Caco-2 (cell line): ENCODE results near the gene DDX39B. TPM values are rescaled to one million over a fixed set of nuclear protein-coding genes. Genes with fewer than 3 reads are reported as not detected.
"Not testable (repeated sequence)": the region's sequence is repeated elsewhere in the genome, so short reads cannot be mapped to it uniquely, and the experiment has no call there.

Source experiments
- BruUV-seq: library from RNA; stranded (reverse); fragments of 400-500 nt; replicated peaks from 2 replicates; lab custom pipeline; 2021; lab: Mats Ljungman, UMichigan
- CTCF ChIA-PET: fragments of 300-600 bp; sonication (Branson Sonifier 250); formaldehyde crosslinking; loops from one replicate; lab custom pipeline; 2022; ENCODE audit warnings: antibody characterized with exemption; lab: Charles Lee
- POLR2A ChIA-PET: fragments of 300-600 bp; sonication (Branson Sonifier 250); formaldehyde crosslinking; loops from one replicate; lab custom pipeline; 2022; ENCODE audit warnings: antibody characterized with exemption; lab: Charles Lee
- DNase-seq, 2 experiments: peaks; one replicate each; pipeline versions ENCODE4 v3.0.0 to v3.0.0-alpha.2; 2020 to 2022
- H3K27me3 ChIP-seq: replicated peaks from 2 replicates; pipeline ENCODE4 v1.6.0; 2011; ENCODE audit warnings: low read length; ENCODE audit not compliant: control insufficient read depth, insufficient read depth
- H3K36me3 ChIP-seq: 2 replicates; pipeline ENCODE4 v1.5.1; 2011; ENCODE audit warnings: low read length; ENCODE audit not compliant: control insufficient read depth, insufficient read depth
- H3K4me1 ChIP-seq: fragments of 250-450 bp; sonication (Bioruptor Pico); 2 replicates; pipeline ENCODE4 v1.5.1; 2020; ENCODE audit warnings: mild to moderate bottlenecking
- H3K4me3 ChIP-seq: 2 replicates; pipeline ENCODE4 v1.5.1; 2011; ENCODE audit warnings: low read depth, mild to moderate bottlenecking, control low read depth, low read length
- H3K9me3 ChIP-seq: fragments of 250-450 bp; sonication (Bioruptor Pico); 2 replicates; pipeline ENCODE4 v1.5.1; 2020; ENCODE audit warnings: mild to moderate bottlenecking, moderate library complexity
- H3K27ac Mint-ChIP-seq: one replicate; pipeline ENCODE4 v1.8.0; 2022; ENCODE audit warnings: mixed read lengths; ENCODE audit not compliant: unreplicated experiment
- H3K27me3 Mint-ChIP-seq: one replicate; pipeline ENCODE4 v1.8.0; 2022; ENCODE audit warnings: mixed read lengths; ENCODE audit not compliant: insufficient read depth, unreplicated experiment
- H3K36me3 Mint-ChIP-seq: one replicate; pipeline ENCODE4 v1.8.0; 2022; ENCODE audit warnings: mild to moderate bottlenecking, mixed read lengths; ENCODE audit not compliant: insufficient read depth, unreplicated experiment
- H3K4me1 Mint-ChIP-seq: one replicate; pipeline ENCODE4 v1.8.0; 2022; ENCODE audit warnings: low read depth, mixed read lengths; ENCODE audit not compliant: unreplicated experiment
- H3K4me3 Mint-ChIP-seq: one replicate; pipeline ENCODE4 v1.8.0; 2022; ENCODE audit warnings: mild to moderate bottlenecking, moderate library complexity, mixed read lengths; ENCODE audit not compliant: unreplicated experiment
- H3K9me3 Mint-ChIP-seq: one replicate; pipeline ENCODE4 v1.8.0; 2022; ENCODE audit warnings: mixed read lengths; ENCODE audit not compliant: unreplicated experiment
- CTCF ChIP-seq, 2 experiments: fragments of 200-600 bp in 1 of 2; IDR thresholded peaks; 1 replicate in 1 of 2; 2 replicates in 1 of 2; pipeline versions ENCODE4 v1.5.1 to v1.8.0; 2011 to 2022; ENCODE audit warnings: antibody characterized with exemption in 1 of 2, control low read depth in 1 of 2, inconsistent platforms in 1 of 2, low read depth in 1 of 2, low read length in 1 of 2, mild to moderate bottlenecking in 1 of 2, moderate library complexity in 1 of 2; ENCODE audit not compliant: insufficient read depth in 1 of 2, severe bottlenecking in 1 of 2, unreplicated experiment in 1 of 2
- intact Hi-C: fragments of 100-400 bp; cut with micrococcal nuclease; formaldehyde crosslinking; loops from one replicate; pipeline ENCODE4 v1.10.0; 2022; ENCODE audit not compliant: unreplicated experiment
- total RNA-seq: library from RNA; stranded (reverse); gene quantifications from 2 replicates; pipeline ENCODE4 v1.2.3, GENCODE V29; 2022

DDX39B gene
- total RNA-seq, 1 experiment from 2014 or later: 416 TPM

- H3K36me3 ChIP-seq: no peaks in the 10 kb centered on the region
- peak within 1 kb of the TSS; percentile 97 for H3K4me3 Mint-ChIP-seq
- peak within 1 kb of the TSS; percentile 55 for H3K4me3 ChIP-seq
- peak within 1 kb of the TSS; percentile 51 for H3K27ac Mint-ChIP-seq
- ChIA-PET POLR2A (interaction anchor here (0.6 to 0.8 kb wide), 3 partner anchors 14 to 43 kb away, joined by 3 to 5 read pairs (median 4); no protein-coding TSS in a partner anchor), CTCF (interaction anchor here (0.6 to 1.8 kb wide), 3 partner anchors 95 to 100 kb away, joined by 4 to 5 read pairs (median 4); no protein-coding TSS in a partner anchor)
- intact Hi-C loops: loop anchor here (10.0 kb wide), 1 partner anchor 93 kb away; the partner anchor contains the start of gene MICA
- peaks cover 8% of the 10 kb centered on the region for H3K27me3 Mint-ChIP-seq
- peaks cover 27% of the 10 kb centered on the region for H3K4me1 Mint-ChIP-seq
- no TSS peak for BruUV-seq
- H3K9me3 ChIP-seq: no peaks in the 10 kb centered on the region
- no peaks in the 10 kb centered on the region for H3K36me3 Mint-ChIP-seq
- no peaks in the 10 kb centered on the region for H3K9me3 Mint-ChIP-seq
- H3K27me3 ChIP-seq: no peaks in the 10 kb centered on the region
- TF ChIP-seq CTCF (IDR thresholded peaks at IDR 0.05; ENCODE audit: insufficient read depth in 1 of 2, low read depth in 1 of 2, low read length in 1 of 2, severe bottlenecking in 1 of 2, unreplicated experiment in 1 of 2): no peak
- DNase-seq: peak; percentile 88 to 90
- no peaks in the 10 kb centered on the region for H3K4me1 ChIP-seq
Observed at GRCh38 chr6:31497531-31498476, 44.0 kb downstream of the DDX39B start, which contains the start of gene MICB. Gene MICB, plus strand, starts transcription at chr6:31498145. Its CDS starts 49 bp downstream, at chr6:31498194.

GRCh38 chr6:31496826-31497225, 45.0 kb downstream of the DDX39B start:
- H3K9me3 Mint-ChIP-seq, DNase-seq, BruUV-seq, POLR2A ChIA-PET, H3K27me3 ChIP-seq, H3K27me3 Mint-ChIP-seq, H3K36me3 Mint-ChIP-seq, H3K27ac Mint-ChIP-seq, H3K4me1 ChIP-seq, H3K4me3 ChIP-seq, H3K9me3 ChIP-seq, H3K36me3 ChIP-seq: not testable (repeated sequence)
- H3K4me3 Mint-ChIP-seq: peak overlapping the region; percentile 97
- CTCF ChIA-PET: interaction anchor here (0.6 to 1.8 kb wide), 3 partner anchors 94 to 139 kb away, joined by 4 to 5 read pairs (median 4); no protein-coding TSS in a partner anchor
- peaks cover 27% of the 10 kb centered on the region for H3K4me1 Mint-ChIP-seq
- intact Hi-C loops: loop anchor here (10.0 kb wide), 1 partner anchor 92 kb away; the partner anchor contains the start of gene MICA

GRCh38 chr6:31495580-31495979, 46.2 kb downstream of the DDX39B start:
- no peak overlapping the region for H3K4me3 ChIP-seq
- peaks cover 8% of the 10 kb centered on the region for H3K27me3 Mint-ChIP-seq
- ChIA-PET CTCF (interaction anchor here (0.6 kb wide), 1 partner anchor 38 kb away, joined by 9 read pairs; no protein-coding TSS in a partner anchor), POLR2A (interaction anchor here (0.6 kb wide), 1 partner anchor 34 kb away, joined by 3 read pairs; no protein-coding TSS in a partner anchor)
- H3K4me1 ChIP-seq: no peaks in the 10 kb centered on the region
- H3K27ac Mint-ChIP-seq: no peak overlapping the region
- peaks cover 27% of the 10 kb centered on the region for H3K4me1 Mint-ChIP-seq
- no peaks in the 10 kb centered on the region for H3K27me3 ChIP-seq
- DNase-seq: no peak
- H3K36me3 ChIP-seq: no peaks in the 10 kb centered on the region
- H3K4me3 Mint-ChIP-seq: no peak overlapping the region
- intact Hi-C loops: loop anchor here (10.0 kb wide), 1 partner anchor 91 kb away; the partner anchor contains the start of gene MICA
- no TSS peak for BruUV-seq
- H3K9me3 ChIP-seq: no peaks in the 10 kb centered on the region
- TF ChIP-seq CTCF (IDR thresholded peaks at IDR 0.05; ENCODE audit: insufficient read depth in 1 of 2, low read depth in 1 of 2, low read length in 1 of 2, severe bottlenecking in 1 of 2, unreplicated experiment in 1 of 2): no peak
- H3K36me3 Mint-ChIP-seq: no peaks in the 10 kb centered on the region
- H3K9me3 Mint-ChIP-seq: no peaks in the 10 kb centered on the region
